ENCODE measurements around the gene DDX1. TPM values are rescaled to one million over a fixed set of nuclear protein-coding genes. Genes with fewer than 3 reads are reported as not detected.

The DDX1 gene
- total RNA-seq, 1 experiment from 2014 or later = 106 TPM

DNA sequence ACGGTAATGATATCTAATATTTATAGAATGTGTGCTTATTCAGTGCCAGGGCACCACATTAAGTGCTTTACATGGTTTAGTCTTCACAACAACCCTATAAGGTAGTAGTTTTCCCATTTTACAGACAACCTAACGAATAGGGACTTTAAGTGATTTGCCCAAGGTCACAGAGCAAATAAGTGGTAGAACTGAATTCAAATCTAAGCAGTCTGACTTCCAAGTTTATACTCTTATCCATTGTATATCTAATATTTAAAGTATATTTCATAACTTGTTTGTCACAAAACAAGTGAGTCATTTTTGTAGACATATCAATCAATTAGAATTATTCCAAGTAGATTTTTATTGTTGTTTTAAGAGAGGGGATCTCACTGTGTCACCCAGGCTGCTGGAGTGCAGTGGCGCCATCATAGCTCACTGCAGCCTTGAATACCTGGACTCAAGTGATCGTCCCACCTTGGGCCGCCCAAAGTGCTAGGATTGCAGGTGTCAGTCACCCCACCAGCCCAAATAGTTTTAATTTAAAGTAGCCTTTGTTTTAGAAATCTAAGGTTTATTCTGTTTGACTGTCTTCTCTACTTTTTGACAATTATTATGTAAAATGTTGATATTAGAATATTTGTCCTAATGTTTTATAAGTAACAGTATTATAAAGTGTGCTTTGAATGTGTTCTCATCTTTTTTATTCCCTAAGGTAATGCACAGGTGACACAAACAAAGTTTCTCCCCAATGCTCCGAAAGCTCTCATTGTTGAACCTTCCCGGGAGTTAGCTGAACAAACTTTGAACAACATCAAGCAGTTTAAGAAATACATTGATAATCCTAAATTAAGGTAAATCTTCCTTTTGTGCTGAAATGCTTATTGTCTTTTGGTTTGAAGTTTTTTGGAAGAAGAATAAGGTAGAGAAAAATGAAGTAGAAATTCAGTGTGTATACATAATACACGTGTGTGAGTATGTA is 15.1 kb downstream of the DDX1 start:
- no peaks in the 10 kb centered on the region for H3K9me3 Mint-ChIP-seq (ENCODE audit: low read depth, unreplicated experiment)
- H3K4me3 Mint-ChIP-seq (ENCODE audit: low read depth, unreplicated experiment) = no peak overlapping the region
- intact Hi-C loops (cut with micrococcal nuclease; ENCODE audit: unreplicated experiment) = no loop called here
- CTCF ChIA-PET = no interaction called here
- H3K27ac Mint-ChIP-seq (ENCODE audit: unreplicated experiment) = no peak overlapping the region
- TF ChIP-seq, protein P1, sequence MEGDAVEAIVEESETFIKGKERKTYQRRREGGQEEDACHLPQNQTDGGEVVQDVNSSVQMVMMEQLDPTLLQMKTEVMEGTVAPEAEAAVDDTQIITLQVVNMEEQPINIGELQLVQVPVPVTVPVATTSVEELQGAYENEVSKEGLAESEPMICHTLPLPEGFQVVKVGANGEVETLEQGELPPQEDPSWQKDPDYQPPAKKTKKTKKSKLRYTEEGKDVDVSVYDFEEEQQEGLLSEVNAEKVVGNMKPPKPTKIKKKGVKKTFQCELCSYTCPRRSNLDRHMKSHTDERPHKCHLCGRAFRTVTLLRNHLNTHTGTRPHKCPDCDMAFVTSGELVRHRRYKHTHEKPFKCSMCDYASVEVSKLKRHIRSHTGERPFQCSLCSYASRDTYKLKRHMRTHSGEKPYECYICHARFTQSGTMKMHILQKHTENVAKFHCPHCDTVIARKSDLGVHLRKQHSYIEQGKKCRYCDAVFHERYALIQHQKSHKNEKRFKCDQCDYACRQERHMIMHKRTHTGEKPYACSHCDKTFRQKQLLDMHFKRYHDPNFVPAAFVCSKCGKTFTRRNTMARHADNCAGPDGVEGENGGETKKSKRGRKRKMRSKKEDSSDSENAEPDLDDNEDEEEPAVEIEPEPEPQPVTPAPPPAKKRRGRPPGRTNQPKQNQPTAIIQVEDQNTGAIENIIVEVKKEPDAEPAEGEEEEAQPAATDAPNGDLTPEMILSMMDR (IDR thresholded peaks at IDR 0.05; ENCODE audit: unreplicated experiment) = no peak
- H3K27me3 Mint-ChIP-seq (ENCODE audit: unreplicated experiment) = no peaks in the 10 kb centered on the region
- H3K36me3 Mint-ChIP-seq (ENCODE audit: insufficient read depth, unreplicated experiment) = peaks cover 61% of the 10 kb centered on the region
- DNase-seq = no peak
- H3K4me1 Mint-ChIP-seq (ENCODE audit: low read depth, unreplicated experiment) = no peaks in the 10 kb centered on the region
- no TSS peak for BruUV-seq (replicated peaks)

DNA sequence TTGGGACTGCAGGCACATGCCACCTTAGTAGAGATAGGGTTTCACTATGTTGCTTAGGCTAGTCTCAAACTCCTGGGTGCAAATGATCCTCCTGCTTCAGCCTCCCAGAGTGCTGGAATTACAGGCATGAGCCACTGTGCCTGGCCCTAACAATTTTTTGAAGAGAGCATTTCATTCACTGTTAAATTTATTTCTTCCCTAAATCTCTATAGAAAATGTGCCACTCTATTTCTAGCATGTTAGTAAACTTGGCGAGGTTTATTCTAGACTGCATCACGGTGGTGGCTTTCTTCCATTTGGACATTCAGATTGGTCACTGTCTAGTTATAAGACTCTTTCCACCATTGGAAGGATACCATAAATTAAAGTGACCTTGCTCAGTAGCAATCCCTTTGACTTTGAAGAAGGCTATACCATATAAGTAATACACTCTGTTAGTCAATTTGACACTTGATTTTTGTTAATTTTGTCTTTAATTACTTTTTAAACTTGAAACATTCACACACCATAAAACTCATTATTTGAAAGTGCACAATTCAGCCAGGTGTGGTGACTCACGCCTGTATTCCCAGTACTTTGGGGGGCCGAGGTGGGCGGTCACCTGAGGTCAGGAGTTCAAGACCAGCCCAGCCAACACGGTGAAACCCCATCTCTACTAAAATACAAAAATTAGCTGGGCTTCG is 16.2 kb downstream of the DDX1 start:
- TSS peak; percentile 4 for BruUV-seq (replicated peaks)
- no peak overlapping the region for H3K4me3 Mint-ChIP-seq (ENCODE audit: low read depth, unreplicated experiment)

DNA sequence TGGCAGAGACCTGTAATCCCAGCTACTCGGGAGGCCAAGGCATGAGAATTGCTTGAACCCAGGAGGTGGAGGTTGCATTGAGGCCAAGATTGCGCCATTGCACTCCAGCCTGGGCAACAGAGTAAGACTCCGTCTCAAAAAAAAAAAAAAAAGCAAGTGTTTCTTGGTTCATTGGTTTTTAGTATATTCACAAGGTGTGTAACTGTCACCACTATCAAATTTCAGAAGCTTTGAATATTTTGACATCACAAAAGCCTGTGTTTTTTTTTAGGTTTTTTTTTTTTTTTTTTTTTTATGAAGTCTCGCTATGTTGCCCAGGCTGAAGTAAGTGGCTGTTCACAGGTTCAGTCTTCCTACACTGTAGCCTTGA is 16.7 kb downstream of the DDX1 start:
- intact Hi-C loops (cut with micrococcal nuclease; ENCODE audit: unreplicated experiment) = no loop called here
- TF ChIP-seq, protein P1 (IDR thresholded peaks at IDR 0.05; ENCODE audit: unreplicated experiment) = no peak
- Mint-ChIP-seq H3K27ac (ENCODE audit: unreplicated experiment) (no peak overlapping the region), H3K9me3 (ENCODE audit: low read depth, unreplicated experiment) (no peaks in the 10 kb centered on the region), H3K4me3 (ENCODE audit: low read depth, unreplicated experiment) (no peak overlapping the region), H3K4me1 (ENCODE audit: low read depth, unreplicated experiment) (no peaks in the 10 kb centered on the region), H3K36me3 (ENCODE audit: insufficient read depth, unreplicated experiment) (peaks cover 60% of the 10 kb centered on the region), H3K27me3 (ENCODE audit: unreplicated experiment) (no peaks in the 10 kb centered on the region)
- no peak for DNase-seq
- no TSS peak for BruUV-seq (replicated peaks)
- CTCF ChIA-PET = no interaction called here

More for the DNA sequence above, 16.2 kb downstream of the DDX1 start:
- Mint-ChIP-seq H3K36me3 (ENCODE audit: insufficient read depth, unreplicated experiment) (peaks cover 62% of the 10 kb centered on the region), H3K4me1 (ENCODE audit: low read depth, unreplicated experiment) (no peaks in the 10 kb centered on the region), H3K9me3 (ENCODE audit: low read depth, unreplicated experiment) (no peaks in the 10 kb centered on the region), H3K27ac (ENCODE audit: unreplicated experiment) (no peak overlapping the region), H3K27me3 (ENCODE audit: unreplicated experiment) (no peaks in the 10 kb centered on the region)
- intact Hi-C loops (cut with micrococcal nuclease; ENCODE audit: unreplicated experiment) = no loop called here
- no peak for DNase-seq
- CTCF ChIA-PET = no interaction called here
- TF ChIP-seq, protein P1 (IDR thresholded peaks at IDR 0.05; ENCODE audit: unreplicated experiment) = no peak

DNA sequence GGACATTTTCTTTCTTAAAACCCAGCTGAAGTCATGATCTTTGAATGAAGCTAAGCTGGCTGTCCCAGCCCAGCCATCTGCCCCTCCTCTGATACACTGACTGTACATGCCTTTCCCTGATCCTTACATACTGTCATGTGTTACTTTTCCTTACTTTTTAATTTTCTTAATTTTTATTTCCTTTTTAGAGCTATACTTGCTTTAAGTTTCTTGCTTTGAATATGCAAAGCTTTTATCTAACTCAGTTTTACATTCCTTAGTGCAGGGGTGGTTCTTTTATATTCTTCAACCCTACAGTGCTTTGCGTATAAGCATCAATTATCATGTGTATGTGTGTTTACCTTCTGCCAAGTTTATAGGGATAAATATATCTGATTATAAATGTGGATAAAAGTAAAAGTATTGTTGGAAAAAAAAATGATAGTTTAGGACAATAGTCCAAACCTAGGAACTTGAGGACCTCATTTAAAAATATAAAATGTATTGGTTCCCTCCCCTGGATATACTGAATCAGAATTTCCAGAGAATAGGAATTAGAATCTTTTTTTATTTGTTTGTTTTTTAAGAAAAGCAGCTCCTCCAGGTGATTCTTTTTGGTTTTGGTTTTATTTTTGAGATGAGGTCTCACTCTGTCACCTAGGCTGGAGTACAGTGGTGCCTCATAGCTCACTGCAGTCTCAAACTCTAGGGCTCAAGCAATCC is 17.8 kb downstream of the DDX1 start:
- no peaks in the 10 kb centered on the region for H3K4me1 Mint-ChIP-seq (ENCODE audit: low read depth, unreplicated experiment)
- CTCF ChIA-PET = interaction anchor here (0.6 kb wide), 1 partner anchor 552 kb away, joined by 3 read pairs; no protein-coding TSS in a partner anchor

More for the DNA sequence above, 17.8 kb downstream of the DDX1 start:
- H3K27ac Mint-ChIP-seq (ENCODE audit: unreplicated experiment) = no peak overlapping the region
- H3K36me3 Mint-ChIP-seq (ENCODE audit: insufficient read depth, unreplicated experiment) = peaks cover 54% of the 10 kb centered on the region
- no peaks in the 10 kb centered on the region for H3K27me3 Mint-ChIP-seq (ENCODE audit: unreplicated experiment)
- H3K9me3 Mint-ChIP-seq (ENCODE audit: low read depth, unreplicated experiment) = no peaks in the 10 kb centered on the region
- H3K4me3 Mint-ChIP-seq (ENCODE audit: low read depth, unreplicated experiment) = no peak overlapping the region
- DNase-seq = no peak
- TF ChIP-seq, protein P1 (IDR thresholded peaks at IDR 0.05; ENCODE audit: unreplicated experiment) = no peak
- intact Hi-C loops (cut with micrococcal nuclease; ENCODE audit: unreplicated experiment) = no loop called here
- BruUV-seq (replicated peaks) = no TSS peak

Measured in Calu3 (cell line).